ENCODE data around the gene ATP9A.
A peak's percentile ranks its signal among the peaks of the same experiment; 100 is the strongest.

ATP9A gene

GRCh38 chr20:51735728-51736600, 32.2 kb downstream of the ATP9A start:
- in situ Hi-C loops (cut with HindIII; ENCODE audit: low pct_ligation_motif_present, low sequenced_read_pairs), result no loop called here
- Histone ChIP-seq H3K4me3 (ENCODE audit: low read depth, low read length) (no peak overlapping the region), H3K27me3 (replicated peaks) (no peaks in the 10 kb centered on the region), H3K36me3 (replicated peaks) (no peaks in the 10 kb centered on the region), H3K27ac (no peak overlapping the region)
- no peak for DNase-seq
- TF ChIP-seq CTCF (IDR thresholded peaks at IDR 0.05; ENCODE audit: low read depth, low read length, missing control alignments), result no peak

- H3K4me3 ChIP-seq (ENCODE audit: low read depth, low read length), result no peak overlapping the region
- TF ChIP-seq CTCF (IDR thresholded peaks at IDR 0.05; ENCODE audit: low read depth, low read length, missing control alignments), result no peak
- no peaks in the 10 kb centered on the region for H3K36me3 ChIP-seq (replicated peaks)
- H3K27me3 ChIP-seq (replicated peaks), result no peaks in the 10 kb centered on the region
- no peak for DNase-seq
- in situ Hi-C loops (cut with HindIII; ENCODE audit: low pct_ligation_motif_present, low sequenced_read_pairs), result no loop called here
- H3K27ac ChIP-seq, result no peak overlapping the region
Observed at GRCh38 chr20:51734876-51735720, 33.1 kb downstream of the ATP9A start.

- no peak overlapping the region for H3K4me3 ChIP-seq (ENCODE audit: low read depth, low read length)
- H3K36me3 ChIP-seq (replicated peaks), result no peaks in the 10 kb centered on the region
- no peak overlapping the region for H3K27ac ChIP-seq
- in situ Hi-C loops (cut with HindIII; ENCODE audit: low pct_ligation_motif_present, low sequenced_read_pairs), result no loop called here
- DNase-seq, result no peak
- TF ChIP-seq CTCF (IDR thresholded peaks at IDR 0.05; ENCODE audit: low read depth, low read length, missing control alignments), result no peak
- no peaks in the 10 kb centered on the region for H3K27me3 ChIP-seq (replicated peaks)
Observed at GRCh38 chr20:51733070-51733469, 35.1 kb downstream of the ATP9A start.

- no peaks in the 10 kb centered on the region for H3K36me3 ChIP-seq (replicated peaks)
- no peak for DNase-seq
- H3K4me3 ChIP-seq (ENCODE audit: low read depth, low read length), result no peak overlapping the region
- in situ Hi-C loops (cut with HindIII; ENCODE audit: low pct_ligation_motif_present, low sequenced_read_pairs), result no loop called here
- H3K27ac ChIP-seq, result no peak overlapping the region
- H3K27me3 ChIP-seq (replicated peaks), result no peaks in the 10 kb centered on the region
- TF ChIP-seq CTCF (IDR thresholded peaks at IDR 0.05; ENCODE audit: low read depth, low read length, missing control alignments), result no peak
Observed at GRCh38 chr20:51732096-51732791, 35.9 kb downstream of the ATP9A start.

GRCh38 chr20:51731731-51732095, 36.5 kb downstream of the ATP9A start:
- no peaks in the 10 kb centered on the region for H3K27me3 ChIP-seq (replicated peaks)
- in situ Hi-C loops (cut with HindIII; ENCODE audit: low pct_ligation_motif_present, low sequenced_read_pairs), result no loop called here

More at GRCh38 chr20:51731731-51732095, 36.5 kb downstream of the ATP9A start:
- no peak overlapping the region for H3K27ac ChIP-seq
- TF ChIP-seq CTCF (IDR thresholded peaks at IDR 0.05; ENCODE audit: low read depth, low read length, missing control alignments), result no peak
- DNase-seq, result peak; percentile 14
- H3K4me3 ChIP-seq (ENCODE audit: low read depth, low read length), result no peak overlapping the region
- H3K36me3 ChIP-seq (replicated peaks), result no peaks in the 10 kb centered on the region
